GM21367 (cell line): ENCODE measurements around the gene ARSB.
A peak's percentile ranks its signal among the peaks of the same experiment; 100 is the strongest.
"Not testable (repeated sequence)": the region's sequence is repeated elsewhere in the genome, so short reads cannot be mapped to it uniquely, and the experiment has no call there.

Source experiments
- ATAC-seq: cut with Tn5 transposase; IDR thresholded peaks from one replicate; pipeline ENCODE4 v1.9.1; 2021; ENCODE audit not compliant: unreplicated experiment

ARSB gene

DNA sequence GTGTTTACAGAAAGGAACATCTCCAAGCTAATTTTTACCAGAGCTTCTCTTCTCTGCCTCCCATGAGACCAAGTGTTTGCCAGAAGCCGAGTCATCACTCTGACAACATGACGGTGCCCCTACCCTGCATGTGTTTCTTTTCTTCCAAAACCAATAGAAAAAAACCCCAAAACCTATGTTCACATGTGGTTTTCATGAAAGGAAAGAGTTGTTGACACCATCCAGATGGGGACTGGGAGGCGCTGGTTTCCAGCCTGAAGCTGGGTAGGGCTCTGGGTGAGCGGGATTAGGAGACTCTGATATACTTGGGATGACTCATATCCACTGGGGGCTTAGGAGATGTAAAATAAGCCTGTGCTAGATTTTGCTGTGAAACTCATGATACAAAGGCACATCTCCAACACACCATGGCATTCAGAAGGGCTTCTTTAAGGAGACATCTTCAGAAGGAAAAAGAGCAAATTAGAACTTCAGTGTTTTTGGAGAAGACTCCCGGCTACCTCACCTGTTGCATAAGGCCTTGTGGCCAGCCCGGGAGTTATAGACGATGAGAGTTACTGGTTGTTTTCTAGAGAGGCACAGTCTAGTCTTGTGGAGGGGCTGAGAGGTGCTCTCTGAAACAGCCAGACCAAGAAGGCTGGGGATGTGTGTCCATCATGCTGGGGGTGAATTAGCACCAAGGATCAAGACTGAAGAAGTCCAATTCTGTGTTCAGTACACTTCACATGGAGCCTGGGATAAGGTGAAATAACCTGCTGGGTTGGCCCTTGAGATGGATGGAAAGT lies 227.6 kb downstream of the ARSB start:
- peak; percentile 36 for ATAC-seq

DNA sequence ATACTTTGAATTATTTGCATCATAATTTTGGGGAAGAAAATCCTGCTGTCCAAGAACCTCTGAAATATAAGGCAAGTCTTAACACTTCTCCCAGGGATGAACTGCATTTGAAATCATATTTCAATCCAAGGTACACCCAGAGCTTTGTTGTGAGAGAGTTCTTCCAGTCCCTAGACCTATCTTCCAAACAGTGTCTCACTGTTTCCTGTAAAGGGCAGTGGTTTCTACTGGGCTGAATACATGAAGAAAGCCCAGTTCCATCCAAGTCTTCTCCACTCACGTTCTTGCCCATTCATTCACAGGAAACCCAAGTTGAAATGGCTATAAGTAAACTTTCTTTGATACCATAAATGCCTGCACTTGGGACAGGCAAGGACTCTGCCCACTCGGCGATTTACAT lies 228.3 kb downstream of the ARSB start:
- no peak for ATAC-seq

DNA sequence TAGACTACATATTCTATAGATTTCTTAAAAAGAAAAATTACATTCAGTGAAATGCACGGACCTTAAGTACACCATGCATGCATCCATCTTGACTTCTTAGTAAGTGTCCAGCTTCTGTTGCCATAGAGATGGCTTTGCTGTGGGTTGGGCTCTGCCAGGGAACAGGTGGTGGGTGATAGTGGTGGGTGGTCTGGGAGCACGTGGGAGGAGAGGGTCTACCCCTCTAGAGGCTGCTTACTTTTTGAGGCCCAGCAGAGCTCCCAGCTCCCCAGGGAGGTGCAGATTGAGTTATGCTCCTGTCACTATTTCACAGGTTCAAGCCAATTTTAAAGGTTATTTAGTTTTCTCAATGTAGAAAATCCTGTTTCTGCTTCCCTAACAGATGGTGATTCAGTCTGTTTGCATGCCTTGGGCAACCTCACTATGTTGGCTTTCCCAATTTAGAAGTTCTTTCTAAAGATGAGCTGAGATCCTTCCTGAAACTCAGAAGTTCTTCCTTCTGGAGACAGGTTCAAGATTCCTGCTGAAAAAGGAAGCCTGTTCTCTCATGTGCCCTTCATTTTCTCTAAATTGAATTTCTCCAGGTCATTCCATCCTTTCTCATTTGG lies 229.2 kb downstream of the ARSB start:
- ATAC-seq = no peak

DNA sequence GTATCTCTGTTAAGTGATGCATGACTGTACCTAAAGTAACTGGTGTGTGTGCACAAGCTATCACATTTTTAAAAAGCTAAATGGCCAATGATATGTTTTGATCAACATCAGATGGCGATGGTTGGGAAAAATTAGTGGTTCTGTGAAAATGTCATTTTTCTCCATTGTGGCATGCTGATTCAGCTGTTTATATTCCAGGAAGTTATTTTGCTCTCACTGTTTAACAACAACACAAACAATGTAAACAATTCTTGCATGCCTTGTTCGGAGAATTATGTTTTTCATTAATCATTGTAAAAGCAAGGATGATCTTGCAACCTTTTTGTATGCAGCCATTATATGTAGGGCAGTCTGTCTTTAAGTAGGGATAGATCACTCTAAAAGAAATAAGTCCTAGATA lies 230.5 kb downstream of the ARSB start:
- ATAC-seq = no peak

DNA sequence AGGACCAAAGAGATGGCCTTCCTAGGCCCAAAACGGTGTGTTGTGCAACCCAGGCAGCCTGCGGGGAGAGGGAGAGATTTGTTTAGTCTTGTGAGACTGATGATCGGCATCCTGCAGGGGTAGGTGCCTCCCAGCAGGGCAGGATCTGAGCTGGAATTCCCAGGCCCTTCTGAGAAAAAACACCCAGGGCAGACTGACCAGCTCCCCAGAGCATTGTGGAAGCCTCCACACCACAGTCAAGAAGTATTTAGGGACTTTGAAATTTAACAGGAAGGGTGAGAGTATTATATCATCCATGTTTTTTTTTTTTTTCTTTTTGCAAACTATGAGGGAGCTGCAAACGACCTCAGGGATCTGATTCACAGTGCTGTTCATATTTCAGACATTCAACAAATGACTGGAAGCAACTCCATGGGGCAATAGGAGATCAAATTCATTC lies 232.0 kb downstream of the ARSB start:
- no peak for ATAC-seq

DNA sequence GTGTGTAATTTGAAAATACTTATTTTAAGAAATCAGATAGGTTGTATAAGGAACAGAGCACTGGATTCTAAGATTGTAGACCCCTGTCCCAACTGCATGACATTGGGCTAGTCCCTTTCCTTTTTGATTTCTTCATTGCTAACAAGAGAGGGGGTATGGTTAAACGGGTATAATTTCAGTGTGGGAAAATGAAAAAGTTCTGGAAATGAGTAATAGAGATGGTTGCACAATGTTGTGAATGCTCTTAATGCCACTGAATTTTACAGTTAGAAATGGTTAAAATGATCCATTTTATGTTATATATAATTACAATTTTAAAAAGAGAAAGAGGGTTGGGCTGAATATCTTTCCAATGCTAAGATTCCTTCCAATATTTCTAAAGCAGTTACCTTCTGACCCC lies 233.2 kb downstream of the ARSB start:
- no peak for ATAC-seq

DNA sequence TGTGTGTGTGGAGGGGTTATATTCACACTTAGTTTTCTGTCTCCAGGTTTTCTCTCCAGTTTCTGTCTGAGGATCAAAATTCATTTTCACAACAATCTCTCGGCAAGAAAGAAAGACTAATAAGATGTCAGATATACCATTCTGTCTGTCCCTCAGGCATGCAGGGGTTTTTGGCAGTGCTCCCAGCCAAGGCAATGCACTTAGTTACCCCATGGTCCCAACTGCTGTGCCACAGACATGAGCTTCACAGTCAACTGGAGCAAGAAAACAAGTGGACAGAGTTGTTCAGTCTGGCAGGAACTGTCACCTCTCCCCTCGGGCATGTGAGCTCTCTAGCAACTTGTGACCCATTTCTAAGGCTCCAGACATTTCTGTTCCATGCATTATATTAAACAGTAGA lies 234.8 kb downstream of the ARSB start:
- no peak for ATAC-seq

DNA sequence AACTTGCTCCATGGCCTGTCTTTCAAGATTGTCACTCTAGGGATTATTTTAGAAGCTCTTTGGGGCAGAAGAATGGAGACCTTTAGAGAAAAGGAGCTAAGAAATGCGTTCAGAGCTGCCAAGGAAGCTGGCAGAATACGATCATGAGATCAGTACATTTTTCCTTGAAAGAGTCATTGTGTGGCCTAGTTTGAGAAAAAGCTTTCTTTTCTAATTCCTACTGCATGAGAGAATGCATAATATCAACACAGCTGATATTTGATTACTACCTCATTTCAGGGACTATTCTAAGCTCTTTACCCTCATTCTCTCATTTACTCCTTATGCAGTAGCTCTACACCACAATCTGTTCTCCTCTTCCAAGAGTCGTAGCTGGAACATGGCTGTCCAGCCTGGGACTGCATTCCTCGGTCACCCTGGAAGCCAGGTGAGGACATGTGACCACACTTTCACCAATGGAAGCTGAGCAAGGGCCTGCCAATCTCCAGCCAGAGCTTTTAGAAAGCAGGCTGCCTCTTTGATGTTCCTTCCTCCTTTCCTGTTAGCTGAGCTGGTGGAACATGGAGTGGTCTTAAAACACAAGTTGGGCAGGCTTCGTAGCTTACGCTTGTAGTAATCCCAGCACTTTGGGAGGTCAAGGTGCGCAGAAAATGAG lies 237.3 kb downstream of the ARSB start:
- no peak for ATAC-seq

DNA sequence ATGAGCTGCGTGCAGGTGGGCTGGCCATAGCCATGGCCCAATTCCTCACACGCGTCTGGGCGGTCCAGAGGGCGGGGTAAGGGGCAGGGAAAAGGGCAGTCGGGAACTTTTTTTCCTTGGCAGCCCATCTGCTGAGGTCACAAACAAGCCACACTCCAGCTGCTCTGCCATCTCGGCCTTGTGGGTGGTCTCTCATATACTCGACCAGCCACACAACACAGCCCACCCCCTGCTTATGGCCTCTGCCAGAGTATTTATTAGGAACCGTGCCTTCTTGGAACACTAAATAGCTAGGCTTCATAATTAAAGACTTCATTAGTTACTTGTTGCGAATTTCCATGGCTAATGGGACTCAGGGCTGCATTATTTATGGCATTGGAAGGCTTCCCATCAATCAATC lies 238.1 kb downstream of the ARSB start:
- ATAC-seq = no peak

DNA sequence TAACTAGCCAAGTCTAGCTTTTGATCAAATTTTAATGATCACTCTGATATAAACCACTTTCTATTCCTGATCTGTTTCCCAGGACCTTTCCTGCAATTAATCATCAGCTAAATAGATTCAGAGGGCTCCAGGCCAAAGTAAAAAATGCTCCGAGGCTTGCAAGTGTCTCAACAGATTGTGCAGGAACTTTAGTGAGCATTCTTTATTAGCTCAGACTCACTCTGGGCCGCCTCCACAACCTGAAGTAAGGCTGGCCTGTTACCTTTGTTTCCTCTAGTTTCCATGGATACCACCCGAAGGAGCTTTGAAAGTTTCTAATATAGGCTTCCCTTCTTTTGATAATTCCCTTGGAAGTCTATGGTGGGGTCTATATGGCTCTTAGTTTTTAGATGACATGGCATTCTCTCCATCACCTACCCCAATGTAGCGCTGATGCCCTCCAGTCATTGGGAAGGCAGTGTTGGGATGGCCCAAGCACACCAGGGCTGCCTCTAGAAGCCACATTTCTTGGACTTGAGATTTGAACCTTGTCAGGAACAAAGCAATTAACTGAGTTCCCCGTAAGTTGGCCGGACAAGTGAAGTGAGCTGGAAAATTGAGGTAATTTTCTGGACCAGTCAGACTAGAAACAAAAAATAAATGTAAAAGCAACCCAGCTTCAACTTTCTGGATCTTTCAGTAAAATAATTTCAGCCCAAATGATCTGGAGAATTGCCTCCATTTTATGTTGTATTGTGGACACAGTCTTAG lies 238.9 kb downstream of the ARSB start:
- ATAC-seq = no peak

DNA sequence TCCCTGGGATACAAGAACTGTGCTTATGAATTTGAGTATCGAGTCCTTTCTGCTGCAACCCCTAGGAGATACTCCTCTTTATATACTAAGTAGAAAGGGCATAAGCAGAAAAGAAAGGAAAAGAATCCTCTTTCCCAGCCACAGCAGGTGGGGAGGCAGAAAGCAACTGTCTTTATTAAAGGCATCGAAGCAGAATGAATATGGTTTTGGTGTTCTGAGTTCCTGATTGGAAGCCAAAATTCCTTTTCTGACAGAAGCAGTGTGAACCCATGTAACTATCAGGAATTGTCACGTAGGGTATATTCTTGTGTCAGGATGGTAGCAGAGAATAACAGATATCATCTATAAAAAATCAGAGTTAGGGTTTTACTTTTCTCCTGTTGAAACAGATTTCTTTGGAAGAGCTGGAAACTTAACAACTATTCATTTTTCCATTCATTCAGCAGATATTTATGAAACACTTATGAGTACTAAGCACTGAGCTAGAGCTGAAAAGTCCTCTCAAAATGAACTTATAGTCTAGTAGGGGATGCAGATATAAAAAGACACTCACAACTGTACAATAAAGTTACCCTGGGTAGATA lies 240.1 kb downstream of the ARSB start:
- no peak for ATAC-seq

DNA sequence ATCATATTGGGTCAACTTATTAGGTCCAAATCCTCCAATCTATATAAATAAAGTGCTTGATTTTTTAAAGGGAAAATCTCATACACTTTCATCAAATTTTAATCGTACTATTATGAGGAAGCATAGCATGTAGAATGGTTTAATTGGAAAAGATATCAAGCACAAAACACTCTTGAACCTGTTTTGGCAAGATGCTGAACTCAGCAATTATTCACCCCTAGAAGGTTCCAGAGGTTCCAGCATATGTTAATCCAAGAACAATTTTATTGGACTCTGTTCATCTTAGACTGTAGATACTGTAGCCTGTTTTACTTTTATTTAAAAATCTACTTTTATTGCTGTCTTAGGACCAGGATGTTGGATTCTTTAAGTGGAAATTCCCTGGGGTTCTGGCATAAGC lies 244.1 kb downstream of the ARSB start:
- no peak for ATAC-seq

DNA sequence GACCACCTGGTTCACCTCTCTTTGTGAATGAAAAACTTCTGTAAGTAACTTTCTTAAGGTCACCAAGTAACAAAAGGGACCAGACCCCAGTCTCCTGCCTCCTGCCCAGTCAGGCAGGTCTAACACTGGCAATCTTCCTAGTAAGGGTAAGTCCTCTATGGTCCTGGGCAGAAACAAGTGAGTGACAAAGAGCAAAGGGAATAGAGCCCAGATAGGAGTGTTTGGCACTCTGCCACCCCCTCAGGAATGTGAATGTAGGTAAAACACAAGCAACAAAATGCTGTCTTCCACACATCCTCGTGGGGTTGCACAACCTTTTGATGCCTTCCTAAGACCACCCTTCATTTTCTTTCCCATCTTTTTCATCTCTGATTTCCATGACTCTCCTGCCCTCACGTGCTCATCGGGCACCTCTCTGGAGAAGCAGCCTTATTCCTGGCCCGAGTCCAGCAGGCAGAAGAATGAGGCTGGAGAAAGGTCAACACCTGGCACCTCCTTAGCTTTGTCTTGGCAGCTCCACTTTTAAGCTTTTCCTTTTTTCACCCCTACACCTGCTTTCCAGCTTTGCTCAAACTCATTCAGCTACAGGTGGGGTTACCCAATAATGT lies 246.3 kb downstream of the ARSB start:
- no peak for ATAC-seq

DNA sequence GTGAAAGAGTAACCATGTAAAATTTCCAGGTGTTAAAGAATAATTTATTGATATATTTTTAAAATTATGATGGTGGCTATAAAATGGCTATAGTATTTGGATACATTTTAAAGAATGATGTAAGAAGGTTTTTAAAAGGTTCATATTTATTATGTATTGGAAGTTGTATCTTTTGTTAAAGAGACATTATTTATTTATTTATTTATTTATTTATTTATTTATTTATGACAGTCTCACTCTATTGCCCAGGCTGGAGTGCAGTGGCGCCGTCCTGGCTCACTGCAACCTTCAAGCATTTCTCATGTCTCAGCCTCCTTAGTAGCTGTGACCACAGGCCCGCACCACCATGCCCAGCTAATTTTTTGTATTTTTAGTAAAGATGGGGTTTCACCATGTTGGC lies 247.0 kb downstream of the ARSB start:
- ATAC-seq = no peak

DNA sequence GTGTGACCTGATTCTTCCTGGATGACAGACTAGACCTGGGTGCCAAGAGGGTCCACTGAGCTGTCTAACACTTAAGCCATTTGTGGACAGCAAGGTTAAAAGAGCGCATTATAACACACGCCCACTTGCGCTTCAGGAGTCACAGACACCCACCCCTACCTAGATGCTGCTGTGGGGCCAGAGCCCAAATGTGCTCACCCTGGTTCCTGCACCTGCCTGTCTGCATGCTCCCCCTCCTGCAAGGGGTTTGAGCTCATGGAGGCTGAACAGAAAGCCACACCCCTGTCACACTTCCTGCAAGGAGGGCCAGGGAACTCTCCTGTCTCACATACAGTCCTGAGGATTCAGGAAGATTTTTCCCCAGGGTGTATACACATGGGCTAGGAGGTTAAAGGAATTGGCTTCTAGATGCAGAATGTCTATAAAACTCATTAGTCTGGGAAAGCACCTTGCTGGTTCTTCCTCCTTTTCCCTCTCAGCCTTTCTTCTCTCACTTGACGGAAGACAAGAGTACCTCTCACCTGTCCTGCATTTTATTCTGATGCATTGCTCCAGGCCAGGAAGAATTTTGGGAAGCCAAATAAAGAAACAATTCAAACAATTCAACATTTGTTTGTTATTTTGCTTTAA lies 249.2 kb downstream of the ARSB start:
- ATAC-seq = no peak

DNA sequence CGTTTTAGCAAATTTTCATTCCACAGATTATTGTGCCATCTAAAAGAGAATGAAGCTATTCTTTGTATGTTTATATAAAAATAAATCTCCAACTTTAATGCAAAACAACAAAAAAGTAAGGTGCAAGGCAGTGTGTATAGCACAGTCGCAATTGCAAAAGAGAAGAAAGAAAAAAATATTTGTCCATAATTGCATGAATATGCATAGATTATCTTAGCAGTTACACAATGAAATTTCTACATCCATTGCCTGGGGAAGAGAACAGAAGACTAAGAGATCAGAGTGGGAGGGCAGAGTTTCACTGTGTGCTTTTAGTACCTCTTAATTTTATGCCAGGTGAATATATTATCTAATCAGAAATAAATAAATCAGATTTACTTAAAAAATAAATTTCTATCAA lies 250.2 kb downstream of the ARSB start:
- ATAC-seq = no peak

DNA sequence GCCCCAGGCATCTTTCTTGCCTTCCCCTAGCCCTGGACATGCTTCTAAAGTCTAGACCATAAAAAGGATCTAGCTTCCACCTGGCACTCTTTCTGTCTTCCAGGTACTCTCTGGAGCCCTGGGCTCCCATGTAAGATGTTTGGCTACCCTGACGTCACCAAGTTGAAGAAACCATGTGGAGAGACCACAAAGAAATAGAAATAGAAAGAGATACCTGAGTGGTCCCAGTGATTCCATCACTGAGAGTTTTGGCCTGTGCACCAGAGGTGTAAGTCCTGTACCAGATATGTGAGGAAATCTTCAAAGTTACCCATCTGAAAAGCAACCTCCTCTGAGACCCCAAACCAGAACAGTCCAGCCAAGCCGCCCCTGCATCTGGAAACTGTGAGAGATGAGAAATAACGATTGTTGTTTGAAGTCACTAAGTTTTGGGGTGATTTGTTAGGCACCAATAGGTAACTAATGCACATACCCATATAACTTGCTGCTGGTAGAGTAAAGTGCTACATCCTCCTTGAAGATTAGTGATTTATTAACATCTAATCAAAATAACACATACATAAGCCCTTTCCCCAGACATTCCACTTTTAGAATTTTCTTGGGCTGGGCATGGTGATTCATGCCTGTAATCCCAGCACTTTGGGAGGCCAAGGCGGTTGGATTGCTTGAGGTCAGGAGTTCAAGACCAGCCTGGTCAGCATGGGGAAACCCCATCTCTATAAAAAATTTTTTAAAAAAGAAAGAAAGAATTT lies 250.8 kb downstream of the ARSB start:
- ATAC-seq = no peak

DNA sequence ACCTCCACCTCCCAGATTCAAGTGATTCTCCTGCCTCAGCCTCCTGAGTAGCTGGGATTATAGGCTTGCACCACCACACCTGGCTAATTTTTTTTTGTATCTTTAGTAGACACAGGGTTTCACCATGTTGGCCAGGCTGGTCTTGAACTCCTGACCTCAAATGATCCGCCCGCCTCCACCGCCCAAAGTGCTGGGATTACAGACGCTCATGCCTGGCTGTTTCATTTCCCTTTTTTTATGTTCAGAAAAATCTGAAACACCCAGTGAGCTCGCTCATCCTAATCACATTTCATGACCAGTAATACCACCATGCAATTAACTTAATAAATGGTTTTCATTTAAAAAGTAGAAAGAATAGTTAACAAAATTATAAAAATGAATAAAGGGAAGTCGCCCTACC lies 252.4 kb downstream of the ARSB start:
- ATAC-seq = not testable (repeated sequence)

DNA sequence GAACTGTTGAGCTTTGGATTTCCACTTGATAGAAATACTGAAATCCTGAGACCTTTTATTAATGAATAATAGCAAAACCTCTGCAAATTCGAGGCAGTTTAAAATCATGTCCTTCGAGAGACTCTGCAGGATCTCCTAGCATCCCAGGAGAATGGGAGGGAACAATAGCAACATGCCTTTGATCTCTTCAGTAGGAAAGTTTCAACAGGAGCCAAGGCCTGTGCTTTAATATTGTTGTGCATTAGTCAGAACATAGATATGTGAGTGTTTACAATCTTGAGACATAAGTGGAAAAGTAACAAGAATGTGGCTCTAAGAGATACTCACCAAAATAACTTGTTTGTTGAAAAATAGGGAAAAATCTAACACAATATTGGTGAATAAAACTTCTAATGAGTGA lies 253.2 kb downstream of the ARSB start:
- no peak for ATAC-seq
